ENCODE results near the gene CHODL. TPM values are rescaled to one million over a fixed set of nuclear protein-coding genes. Genes with fewer than 3 reads are reported as not detected.

CHODL gene
- polyA plus RNA-seq, 2 of the 4 experiments (the other 2 are of a cell fraction): not detected

- H3K4me3 ChIP-seq: no peak overlapping the region
- ChIA-PET CTCF (no interaction called here), POLR2A (no interaction called here)
- FAIRE-seq: no peak
- DNase-seq (ENCODE audit: low read depth in 1 of 2, low spot score in 1 of 2): no peak
- H3K9me3 ChIP-seq: no peaks in the 10 kb centered on the region
- no peaks in the 10 kb centered on the region for H3K4me1 ChIP-seq
- H3K27ac ChIP-seq: no peak overlapping the region
- no peak overlapping the region for H3K4me2 ChIP-seq
- 2% methylated on average over 2 of the region's 2 CpGs for WGBS (ENCODE audit: missing lambda C conversion rate)
- ATAC-seq: no peak
- TF ChIP-seq RAD21 (conservative IDR thresholded peaks at IDR 0.05 in 1 of 2, IDR thresholded peaks at IDR 0.05 in 1 of 2) (no peak), EHMT2 (IDR thresholded peaks at IDR 0.05; ENCODE audit: low read depth) (no peak), FOSB (CRISPR knock-in tag; IDR thresholded peaks at IDR 0.05) (no peak), CEBPB (IDR thresholded peaks at IDR 0.05) (no peak), SREBF2 (IDR thresholded peaks at IDR 0.05) (no peak), PBX3 (IDR thresholded peaks at IDR 0.05) (no peak), MAFK (IDR thresholded peaks at IDR 0.05; ENCODE audit: partially characterized antibody) (no peak), CBX8 (IDR thresholded peaks at IDR 0.05) (no peak), MAZ (IDR thresholded peaks at IDR 0.05; ENCODE audit: borderline replicate concordance, low read depth, low read length) (no peak), JUN (IDR thresholded peaks at IDR 0.05) (no peak), ATOH8 (CRISPR knock-in tag; IDR thresholded peaks at IDR 0.05; ENCODE audit: low read depth) (no peak), ZFP36 (IDR thresholded peaks at IDR 0.05; ENCODE audit: borderline replicate concordance, partially characterized antibody) (no peak)
These were observed 21.3 kb downstream of the CHODL start for GRCh38 chr21:18265944-18266343.

- ATAC-seq: no peak
- WGBS (ENCODE audit: missing lambda C conversion rate): 0% methylated on average over 1 of the region's 1 CpG
These were observed 22.9 kb downstream of the CHODL start for GRCh38 chr21:18267496-18267895.

More at GRCh38 chr21:18267496-18267895, 22.9 kb downstream of the CHODL start:
- no peak overlapping the region for H3K27ac ChIP-seq
- ChIA-PET CTCF (no interaction called here), POLR2A (no interaction called here)
- H3K9me3 ChIP-seq: no peaks in the 10 kb centered on the region
- DNase-seq (ENCODE audit: low read depth in 1 of 2, low spot score in 1 of 2) (no peak), FAIRE-seq (no peak)
- H3K4me1 ChIP-seq: no peaks in the 10 kb centered on the region
- no peak for TF ChIP-seq HEYL (CRISPR knock-in tag; IDR thresholded peaks at IDR 0.05)
- no peak for TF ChIP-seq ZSCAN20 (CRISPR knock-in tag; IDR thresholded peaks at IDR 0.05)
- no peak for TF ChIP-seq HDAC2 (IDR thresholded peaks at IDR 0.05)
- TF ChIP-seq FOSB (CRISPR knock-in tag; IDR thresholded peaks at IDR 0.05): no peak
- no peak for TF ChIP-seq NFE2L2 (conservative IDR thresholded peaks at IDR 0.05; ENCODE audit: low read length)
- no peak for TF ChIP-seq CBX8 (IDR thresholded peaks at IDR 0.05)
- TF ChIP-seq NR3C1 (IDR thresholded peaks at IDR 0.05): no peak
- no peak for TF ChIP-seq FOXS1 (CRISPR knock-in tag; IDR thresholded peaks at IDR 0.05)
- TF ChIP-seq EP300 (IDR thresholded peaks at IDR 0.05): no peak
- TF ChIP-seq PBX3 (IDR thresholded peaks at IDR 0.05): no peak
- TF ChIP-seq JUNB (IDR thresholded peaks at IDR 0.05): no peak
- TF ChIP-seq KDM1A (IDR thresholded peaks at IDR 0.05; ENCODE audit: low read depth): no peak
- no peak for TF ChIP-seq CTCF (IDR thresholded peaks at IDR 0.05)
- no peak for TF ChIP-seq MAFK (IDR thresholded peaks at IDR 0.05; ENCODE audit: partially characterized antibody)
- no peak for TF ChIP-seq REST (IDR thresholded peaks at IDR 0.05)
- no peak for TF ChIP-seq CBX2 (IDR thresholded peaks at IDR 0.05; ENCODE audit: borderline replicate concordance, low read depth)
- no peak for TF ChIP-seq SREBF2 (IDR thresholded peaks at IDR 0.05)
- no peak overlapping the region for H3K4me2 ChIP-seq
- H3K4me3 ChIP-seq: no peak overlapping the region
